IMR-90 (cell line): ENCODE data around the gene VAC14. TPM values are rescaled to one million over a fixed set of nuclear protein-coding genes. Genes with fewer than 3 reads are reported as not detected.
"Not testable (repeated sequence)": the region's sequence is repeated elsewhere in the genome, so short reads cannot be mapped to it uniquely, and the experiment has no call there.

Experiments used
- ATAC-seq: fragments of 200-7000 bp; cut with Tn5 transposase; 2 replicates; pipeline ENCODE4 v1.9.1; 2020; ENCODE audit warnings: low read depth, mild to moderate bottlenecking, moderate library complexity
- BruUV-seq: library from RNA; stranded (reverse); fragments of 400-500 nt; replicated peaks from 2 replicates; lab custom pipeline; 2021; lab: Mats Ljungman, UMichigan
- CTCF ChIA-PET: fragments of 300-600 bp; formaldehyde crosslinking; extraction: SDS; loops from one replicate; lab custom pipeline; 2021; ENCODE audit warnings: antibody characterized with exemption; lab: Yijun Ruan, JAX
- POLR2A ChIA-PET: fragments of 300-600 bp; sonication (Branson Sonifier 250); formaldehyde crosslinking; loops from one replicate; lab custom pipeline; 2022; ENCODE audit warnings: antibody characterized with exemption; ENCODE audit not compliant: unreplicated experiment; lab: Charles Lee
- DNase-seq: peaks from one replicate; pipeline ENCODE4 v3.0.0; 2013
- H2AFZ ChIP-seq: replicated peaks from 2 replicates; pipeline ENCODE3; 2013; ENCODE audit warnings: low read length, mild to moderate bottlenecking; ENCODE audit not compliant: poor library complexity
- H2AK5ac ChIP-seq: 2 replicates; pipeline ENCODE4 v1.6.1; 2013; ENCODE audit warnings: low read depth, low read length, inconsistent platforms
- H2AK9ac ChIP-seq: replicated peaks from 2 replicates; pipeline ENCODE3; 2013; ENCODE audit warnings: mild to moderate bottlenecking, low read depth, low read length, moderate library complexity; ENCODE audit not compliant: poor library complexity
- H2BK120ac ChIP-seq: 2 replicates; pipeline ENCODE4 v1.6.1; 2013; ENCODE audit warnings: low read depth, low read length, inconsistent platforms
- H2BK15ac ChIP-seq: 3 replicates; pipeline ENCODE4 v1.6.1; 2013; ENCODE audit warnings: low read depth, low read length, inconsistent platforms
- H2BK20ac ChIP-seq: 2 replicates; pipeline ENCODE4 v1.6.1; 2013; ENCODE audit warnings: low read depth, mild to moderate bottlenecking, inconsistent platforms, low read length, moderate library complexity
- H2BK5ac ChIP-seq: 2 replicates; pipeline ENCODE4 v1.6.1; 2013; ENCODE audit warnings: mild to moderate bottlenecking, low read depth, low read length, inconsistent platforms; ENCODE audit not compliant: poor library complexity, severe bottlenecking
- H3K14ac ChIP-seq: replicated peaks from 2 replicates; pipeline ENCODE4 v1.6.1; 2013; ENCODE audit warnings: low read depth, low read length, inconsistent platforms
- H3K18ac ChIP-seq: 2 replicates; pipeline ENCODE4 v1.6.1; 2013; ENCODE audit warnings: low read depth, low read length, control low read depth
- H3K23ac ChIP-seq: 2 replicates; pipeline ENCODE4 v1.6.1; 2013; ENCODE audit warnings: low read depth, low read length, inconsistent platforms
- H3K27ac ChIP-seq: 2 replicates; pipeline ENCODE4 v1.5.1; 2013; ENCODE audit warnings: mild to moderate bottlenecking, control low read depth, low read length; ENCODE audit not compliant: insufficient read depth
- H3K27me3 ChIP-seq: 2 replicates; pipeline ENCODE4 v1.6.1; 2013; ENCODE audit warnings: low read length; ENCODE audit not compliant: control insufficient read depth, insufficient read depth
- H3K36me3 ChIP-seq: 2 replicates; pipeline ENCODE4 v1.6.1; 2013; ENCODE audit warnings: low read length, mixed read lengths; ENCODE audit not compliant: control insufficient read depth, insufficient read depth
- H3K4ac ChIP-seq: 2 replicates; pipeline ENCODE4 v1.6.1; 2013; ENCODE audit warnings: low read depth, low read length, inconsistent platforms
- H3K4me1 ChIP-seq: 2 replicates; pipeline ENCODE4 v1.6.1; 2013; ENCODE audit warnings: low read length, mixed read lengths; ENCODE audit not compliant: control insufficient read depth, insufficient read depth
- H3K4me2 ChIP-seq: 2 replicates; pipeline ENCODE4 v1.6.1; 2013; ENCODE audit warnings: low read depth, mild to moderate bottlenecking, control low read depth, low read length, moderate library complexity
- H3K4me3 ChIP-seq: 2 replicates; pipeline ENCODE4 v1.5.1; 2013; ENCODE audit warnings: low read depth, mild to moderate bottlenecking, control low read depth, low read length, moderate library complexity; ENCODE audit not compliant: insufficient read depth
- H3K56ac ChIP-seq: 2 replicates; pipeline ENCODE4 v1.6.1; 2013; ENCODE audit warnings: low read length, inconsistent platforms; ENCODE audit not compliant: insufficient read depth; ENCODE audit errors: extremely low read depth
- H3K79me1 ChIP-seq, 2 experiments: 2 replicates each; pipeline ENCODE4 v1.6.1; 2013; ENCODE audit warnings: low read length in 2 of 2, inconsistent platforms in 1 of 2, low read depth in 1 of 2
- H3K9ac ChIP-seq: 2 replicates; pipeline ENCODE4 v1.6.1; 2013; ENCODE audit warnings: low read depth, low read length, control low read depth
- H3K9me1 ChIP-seq: 2 replicates; pipeline ENCODE4 v1.6.1; 2013; ENCODE audit warnings: low read length, inconsistent platforms; ENCODE audit not compliant: insufficient read depth
- H3K9me3 ChIP-seq: 2 replicates; pipeline ENCODE4 v1.6.1; 2013; ENCODE audit warnings: low read length; ENCODE audit not compliant: control insufficient read depth, insufficient read depth
- H4K20me1 ChIP-seq: 2 replicates; pipeline ENCODE4 v1.6.1; 2013; ENCODE audit warnings: low read length, inconsistent platforms; ENCODE audit not compliant: insufficient read depth
- H4K5ac ChIP-seq: 2 replicates; pipeline ENCODE4 v1.6.1; 2013; ENCODE audit warnings: mild to moderate bottlenecking, low read depth, low read length, control low read depth
- H4K8ac ChIP-seq, 2 experiments: 2 replicates each; pipeline ENCODE4 v1.6.1; 2013; ENCODE audit warnings: low read depth in 2 of 2, low read length in 2 of 2, control low read depth in 1 of 2, inconsistent platforms in 1 of 2
- H4K91ac ChIP-seq: 2 replicates; pipeline ENCODE4 v1.6.1; 2013; ENCODE audit warnings: low read depth, low read length, inconsistent platforms; ENCODE audit not compliant: insufficient read depth
- WGBS, 2 experiments: methylation state at CpG; one replicate each; pipeline versions ENCODE4 v1.1.5 to v1.1.7; 2013; ENCODE audit warnings: missing lambda C conversion rate in 2 of 2; ENCODE audit not compliant: insufficient read length in 1 of 2; ENCODE audit errors: extremely low coverage in 2 of 2; 5-methylcytosine and 5-hydroxymethylcytosine counted together
- dilution Hi-C: fragments of 300-500 bp; cut with HindIII; formaldehyde crosslinking; loops from one replicate; pipeline ENCODE4 v1.14.3; 2018; ENCODE audit warnings: low sequenced_read_pairs; ENCODE audit not compliant: unreplicated experiment
- in situ Hi-C: fragments of 300-500 bp; cut with MboI; formaldehyde crosslinking; loops from 3 replicates; pipeline ENCODE4 v1.14.3; 2019; ENCODE audit warnings: low sequenced_read_pairs, inconsistent platforms, mixed read lengths
- intact Hi-C: fragments of 100-400 bp; cut with micrococcal nuclease; formaldehyde crosslinking; loops from 2 replicates; pipeline ENCODE4 v1.10.0; 2022
- polyA plus RNA-seq, 3 experiments: library from polyadenylated mRNA; depleted of rRNA; stranded (reverse); fragments of >200 nt; gene quantifications; 2 replicates each; pipeline ENCODE4 v1.2.3, GENCODE V29; 2012; ENCODE audit warnings: low replicate concordance in 1 of 3
- total RNA-seq: library from RNA; depleted of rRNA; stranded (reverse); fragments of >200 nt; gene quantifications from 2 replicates; pipeline ENCODE4 v1.2.3, GENCODE V29; 2012

Gene VAC14
- total and polyA plus RNA-seq, 2 of the 4 experiments (the other 2 are of a cell fraction) = 21.1 to 40.2 TPM

DNA sequence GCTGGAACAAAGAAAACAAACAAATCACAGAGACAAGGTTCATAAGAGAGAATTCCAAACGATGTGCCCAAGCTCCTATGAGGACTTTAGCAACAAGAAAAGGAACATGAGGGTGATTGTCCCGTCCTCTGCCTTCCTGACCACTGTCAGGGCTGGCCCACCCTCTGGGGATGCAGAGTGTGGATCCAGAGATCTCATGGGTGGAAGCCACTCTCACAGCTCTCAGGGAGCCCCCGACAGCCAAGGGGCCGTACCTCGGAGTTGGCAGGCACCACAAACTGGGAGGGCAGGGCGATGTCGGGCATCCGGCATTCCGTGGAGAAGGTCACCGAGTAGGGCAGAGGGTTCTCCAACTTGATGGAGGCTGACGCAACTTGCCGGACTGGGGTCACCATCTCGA is 17.1 kb upstream of the VAC14 start:
- H4K91ac ChIP-seq, H3K23ac ChIP-seq, H3K9me3 ChIP-seq, H3K27me3 ChIP-seq, H3K79me1 ChIP-seq, H3K27ac ChIP-seq, in situ Hi-C loops, BruUV-seq, CTCF ChIA-PET, H4K5ac ChIP-seq, H3K56ac ChIP-seq, H3K36me3 ChIP-seq, H2AK5ac ChIP-seq, H3K4me1 ChIP-seq, H2BK20ac ChIP-seq, H3K4ac ChIP-seq, H2AFZ ChIP-seq, H3K4me3 ChIP-seq, H3K4me2 ChIP-seq, H2AK9ac ChIP-seq, H3K18ac ChIP-seq, ATAC-seq, H2BK120ac ChIP-seq, H3K14ac ChIP-seq, POLR2A ChIA-PET, H4K20me1 ChIP-seq, intact Hi-C loops, H2BK15ac ChIP-seq, H2BK5ac ChIP-seq, H4K8ac ChIP-seq, H3K9me1 ChIP-seq, H3K9ac ChIP-seq, DNase-seq, dilution Hi-C loops: not testable (repeated sequence)
- 70% methylated on average over 2 of the region's 13 CpGs; no CpG with 5 or more reads in 1 of the 2 experiments for WGBS, 2 experiments
